Endodermal cell (in vitro differentiated cells): ENCODE measurements around the gene TMEM223. TPM values are rescaled to one million over a fixed set of nuclear protein-coding genes. Genes with fewer than 3 reads are reported as not detected.

Experiments
- DNase-seq: peaks from one replicate; pipeline ENCODE4 v3.0.0-alpha.2; 2017
- H3K27ac ChIP-seq: 2 replicates; pipeline ENCODE4 v1.5.1; 2013; ENCODE audit warnings: mild to moderate bottlenecking, low read depth, low read length, moderate library complexity
- H3K27me3 ChIP-seq: 2 replicates; pipeline ENCODE4 v1.6.1; 2013; ENCODE audit warnings: mild to moderate bottlenecking, low read length, moderate library complexity; ENCODE audit not compliant: insufficient read depth, control insufficient read depth, poor library complexity, severe bottlenecking
- H3K36me3 ChIP-seq: 2 replicates; pipeline ENCODE4 v1.7.0; 2013; ENCODE audit warnings: mild to moderate bottlenecking, low read length, moderate library complexity; ENCODE audit not compliant: control insufficient read depth, insufficient read depth
- H3K4me1 ChIP-seq: one replicate; pipeline ENCODE4 v1.7.0; 2013; ENCODE audit warnings: low read length; ENCODE audit not compliant: control insufficient read depth, insufficient read depth
- H3K4me3 ChIP-seq: 2 replicates; pipeline ENCODE4 v1.5.1; 2013; ENCODE audit warnings: mild to moderate bottlenecking, low read length, moderate library complexity
- H3K9ac ChIP-seq: 2 replicates; pipeline ENCODE4 v1.6.1; 2013; ENCODE audit warnings: mild to moderate bottlenecking, low read length, moderate library complexity; ENCODE audit not compliant: poor library complexity, severe bottlenecking; ENCODE audit errors: extremely low read depth
- H3K9me3 ChIP-seq: 2 replicates; pipeline ENCODE4 v1.6.1; 2013; ENCODE audit warnings: mild to moderate bottlenecking, low read length, moderate library complexity; ENCODE audit not compliant: control insufficient read depth
- H3K27ac Mint-ChIP-seq: 2 replicates; pipeline ENCODE4 v1.8.0; 2020; ENCODE audit warnings: mixed read lengths
- H3K27me3 Mint-ChIP-seq: 2 replicates; pipeline ENCODE4 v1.8.0; 2021; ENCODE audit warnings: mild to moderate bottlenecking, mixed read lengths; ENCODE audit not compliant: insufficient read depth
- H3K36me3 Mint-ChIP-seq: 2 replicates; pipeline ENCODE4 v1.8.0; 2020; ENCODE audit warnings: low read depth, mixed read lengths
- H3K4me1 Mint-ChIP-seq: 2 replicates; pipeline ENCODE4 v1.8.0; 2020; ENCODE audit warnings: mixed read lengths
- H3K4me3 Mint-ChIP-seq: 2 replicates; pipeline ENCODE4 v1.8.0; 2020; ENCODE audit warnings: mild to moderate bottlenecking, moderate library complexity, mixed read lengths
- H3K9me3 Mint-ChIP-seq: 2 replicates; pipeline ENCODE4 v1.8.0; 2020; ENCODE audit warnings: mild to moderate bottlenecking, mixed read lengths
- CTCF ChIP-seq: fragments of 200-600 bp; sonication (generic); conservative IDR thresholded peaks from 2 replicates; pipeline ENCODE4 v1.5.0; 2021; ENCODE audit warnings: antibody characterized with exemption, mild to moderate bottlenecking
- WGBS, 2 experiments: methylation state at CpG; one replicate each; pipeline versions ENCODE4 v1.1.5 to v1.1.7; 2013; ENCODE audit warnings: missing lambda C conversion rate in 2 of 2, mixed read lengths in 1 of 2; ENCODE audit not compliant: insufficient coverage in 1 of 2, insufficient read length in 1 of 2; 5-methylcytosine and 5-hydroxymethylcytosine counted together
- total RNA-seq, 2 donors: library from RNA; stranded (reverse); fragmentation: NEBNext Ultra II Directional in 1 of 2; extraction: Animal tissue kit (Norgen Biotek cat#: 25700) in 1 of 2; gene quantifications; 2 replicates in 1 of 2; 3 replicates in 1 of 2; pipeline ENCODE4 v1.2.1, GENCODE V29; 2021

The TMEM223 gene
- total RNA-seq, 2 donors from 2014 or later: 18.4 to 21.0 TPM

GRCh38 chr11:62816557-62816956 is 24.8 kb upstream of the TMEM223 start:
- Histone ChIP-seq H3K4me3 (no peak overlapping the region), H3K27ac (no peak overlapping the region), H3K4me1 (no peaks in the 10 kb centered on the region), H3K27me3 (no peaks in the 10 kb centered on the region), H3K36me3 (peaks cover 54% of the 10 kb centered on the region), H3K9ac (no peak overlapping the region), H3K9me3 (no peaks in the 10 kb centered on the region)
- H3K27ac Mint-ChIP-seq: no peak overlapping the region
- H3K4me3 Mint-ChIP-seq: no peak overlapping the region
- DNase-seq: no peak
- WGBS, 2 experiments: 93 to 96% methylated on average over 2 to 8 of the region's 8 CpGs
- TF ChIP-seq CTCF: no peak
- no peaks in the 10 kb centered on the region for H3K27me3 Mint-ChIP-seq
- H3K36me3 Mint-ChIP-seq: peaks cover 40% of the 10 kb centered on the region
- H3K9me3 Mint-ChIP-seq: no peaks in the 10 kb centered on the region
- peaks cover 2% of the 10 kb centered on the region for H3K4me1 Mint-ChIP-seq

- Histone ChIP-seq H3K4me1 (peaks cover 3% of the 10 kb centered on the region), H3K4me3 (no peak overlapping the region), H3K9ac (no peak overlapping the region), H3K27me3 (no peaks in the 10 kb centered on the region), H3K27ac (no peak overlapping the region), H3K9me3 (no peaks in the 10 kb centered on the region), H3K36me3 (peaks cover 49% of the 10 kb centered on the region)
- Mint-ChIP-seq H3K27ac (no peak overlapping the region), H3K9me3 (no peaks in the 10 kb centered on the region), H3K4me3 (no peak overlapping the region), H3K27me3 (no peaks in the 10 kb centered on the region), H3K36me3 (peaks cover 13% of the 10 kb centered on the region), H3K4me1 (peaks cover 4% of the 10 kb centered on the region)
- TF ChIP-seq CTCF: no peak
- DNase-seq: no peak
- 89% methylated on average over 2 of the region's 2 CpGs; no CpG with 5 or more reads in 1 of the 2 experiments for WGBS, 2 experiments
Observed at GRCh38 chr11:62811659-62812058, 19.9 kb upstream of the TMEM223 start.

GRCh38 chr11:62810748-62811147 is 18.9 kb upstream of the TMEM223 start:
- H3K9me3 ChIP-seq: no peaks in the 10 kb centered on the region
- H3K27me3 ChIP-seq: no peaks in the 10 kb centered on the region
- H3K4me3 ChIP-seq: no peak overlapping the region
- H3K9ac ChIP-seq: no peak overlapping the region
- H3K4me1 Mint-ChIP-seq: peaks cover 12% of the 10 kb centered on the region
- no peaks in the 10 kb centered on the region for H3K27me3 Mint-ChIP-seq
- no peaks in the 10 kb centered on the region for H3K9me3 Mint-ChIP-seq
- 91 to 92% methylated on average over 1 of the region's 1 CpG for WGBS, 2 experiments
- no peak overlapping the region for H3K27ac Mint-ChIP-seq
- peaks cover 41% of the 10 kb centered on the region for H3K36me3 ChIP-seq
- no peak overlapping the region for H3K4me3 Mint-ChIP-seq
- no peak overlapping the region for H3K27ac ChIP-seq
- H3K36me3 Mint-ChIP-seq: peaks cover 8% of the 10 kb centered on the region
- TF ChIP-seq CTCF: no peak
- H3K4me1 ChIP-seq: peaks cover 10% of the 10 kb centered on the region
- DNase-seq: no peak
